ENCODE measurements around the gene IL34. TPM values are rescaled to one million over a fixed set of nuclear protein-coding genes. Genes with fewer than 3 reads are reported as not detected.

IL34 gene
- total and polyA plus RNA-seq, 2 of the 13 experiments (the other 11 are each of a cell fraction or from before 2014, with no cell fraction given): 1.2 to 1.3 TPM

- TF ChIP-seq, protein P1, sequence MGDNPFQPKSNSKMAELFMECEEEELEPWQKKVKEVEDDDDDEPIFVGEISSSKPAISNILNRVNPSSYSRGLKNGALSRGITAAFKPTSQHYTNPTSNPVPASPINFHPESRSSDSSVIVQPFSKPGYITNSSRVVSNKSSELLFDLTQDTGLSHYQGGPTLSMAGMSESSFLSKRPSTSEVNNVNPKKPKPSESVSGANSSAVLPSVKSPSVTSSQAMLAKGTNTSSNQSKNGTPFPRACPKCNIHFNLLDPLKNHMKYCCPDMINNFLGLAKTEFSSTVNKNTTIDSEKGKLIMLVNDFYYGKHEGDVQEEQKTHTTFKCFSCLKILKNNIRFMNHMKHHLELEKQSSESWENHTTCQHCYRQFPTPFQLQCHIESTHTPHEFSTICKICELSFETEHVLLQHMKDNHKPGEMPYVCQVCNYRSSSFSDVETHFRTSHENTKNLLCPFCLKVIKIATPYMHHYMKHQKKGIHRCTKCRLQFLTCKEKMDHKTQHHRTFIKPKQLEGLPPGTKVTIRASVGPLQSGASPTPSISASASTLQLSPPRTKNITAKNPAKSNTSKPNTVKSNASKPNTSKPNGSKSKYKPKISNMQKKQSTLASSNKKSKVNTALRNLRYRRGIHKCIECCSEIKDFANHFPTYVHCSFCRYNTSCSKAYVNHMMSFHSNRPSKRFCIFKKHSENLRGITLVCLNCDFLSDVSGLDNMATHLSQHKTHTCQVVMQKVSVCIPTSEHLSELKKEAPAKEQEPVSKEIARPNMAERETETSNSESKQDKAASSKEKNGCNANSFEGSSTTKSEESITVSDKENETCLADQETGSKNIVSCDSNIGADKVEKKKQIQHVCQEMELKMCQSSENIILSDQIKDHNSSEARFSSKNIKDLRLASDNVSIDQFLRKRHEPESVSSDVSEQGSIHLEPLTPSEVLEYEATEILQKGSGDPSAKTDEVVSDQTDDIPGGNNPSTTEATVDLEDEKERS (CRISPR knock-in tag; IDR thresholded peaks at IDR 0.05): no peak
- TF ChIP-seq ZNF446 (CRISPR knock-in tag; IDR thresholded peaks at IDR 0.05): peak; percentile 57; the same call in 1 of the 2 replicates
- TF ChIP-seq HMGA1 (CRISPR knock-in tag; conservative IDR thresholded peaks at IDR 0.05): no peak
- no peak for TF ChIP-seq PRDM4 (CRISPR knock-in tag; IDR thresholded peaks at IDR 0.05; ENCODE audit: borderline replicate concordance)
- peak; percentile 53 for TF ChIP-seq MED8 (CRISPR knock-in tag; IDR thresholded peaks at IDR 0.05; ENCODE audit: insufficient replicate concordance)
- no peak for TF ChIP-seq SKI (IDR thresholded peaks at IDR 0.05; ENCODE audit: partially characterized antibody)
- TF ChIP-seq TCF7 (IDR thresholded peaks at IDR 0.05; ENCODE audit: low read depth): no peak
- TF ChIP-seq EHMT2 (IDR thresholded peaks at IDR 0.05; ENCODE audit: borderline replicate concordance, low read depth, low read length): no peak
- TF ChIP-seq ZNF562 (CRISPR knock-in tag; IDR thresholded peaks at IDR 0.05; ENCODE audit: borderline replicate concordance): no peak
- TF ChIP-seq NFRKB (IDR thresholded peaks at IDR 0.05): no peak
- no peak for TF ChIP-seq ZFAT (CRISPR knock-in tag; conservative IDR thresholded peaks at IDR 0.05)
- TF ChIP-seq, protein P2, sequence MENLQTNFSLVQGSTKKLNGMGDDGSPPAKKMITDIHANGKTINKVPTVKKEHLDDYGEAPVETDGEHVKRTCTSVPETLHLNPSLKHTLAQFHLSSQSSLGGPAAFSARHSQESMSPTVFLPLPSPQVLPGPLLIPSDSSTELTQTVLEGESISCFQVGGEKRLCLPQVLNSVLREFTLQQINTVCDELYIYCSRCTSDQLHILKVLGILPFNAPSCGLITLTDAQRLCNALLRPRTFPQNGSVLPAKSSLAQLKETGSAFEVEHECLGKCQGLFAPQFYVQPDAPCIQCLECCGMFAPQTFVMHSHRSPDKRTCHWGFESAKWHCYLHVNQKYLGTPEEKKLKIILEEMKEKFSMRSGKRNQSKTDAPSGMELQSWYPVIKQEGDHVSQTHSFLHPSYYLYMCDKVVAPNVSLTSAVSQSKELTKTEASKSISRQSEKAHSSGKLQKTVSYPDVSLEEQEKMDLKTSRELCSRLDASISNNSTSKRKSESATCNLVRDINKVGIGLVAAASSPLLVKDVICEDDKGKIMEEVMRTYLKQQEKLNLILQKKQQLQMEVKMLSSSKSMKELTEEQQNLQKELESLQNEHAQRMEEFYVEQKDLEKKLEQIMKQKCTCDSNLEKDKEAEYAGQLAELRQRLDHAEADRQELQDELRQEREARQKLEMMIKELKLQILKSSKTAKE (CRISPR knock-in tag; IDR thresholded peaks at IDR 0.05; ENCODE audit: borderline replicate concordance): peak; percentile 79
- TF ChIP-seq, protein P3, sequence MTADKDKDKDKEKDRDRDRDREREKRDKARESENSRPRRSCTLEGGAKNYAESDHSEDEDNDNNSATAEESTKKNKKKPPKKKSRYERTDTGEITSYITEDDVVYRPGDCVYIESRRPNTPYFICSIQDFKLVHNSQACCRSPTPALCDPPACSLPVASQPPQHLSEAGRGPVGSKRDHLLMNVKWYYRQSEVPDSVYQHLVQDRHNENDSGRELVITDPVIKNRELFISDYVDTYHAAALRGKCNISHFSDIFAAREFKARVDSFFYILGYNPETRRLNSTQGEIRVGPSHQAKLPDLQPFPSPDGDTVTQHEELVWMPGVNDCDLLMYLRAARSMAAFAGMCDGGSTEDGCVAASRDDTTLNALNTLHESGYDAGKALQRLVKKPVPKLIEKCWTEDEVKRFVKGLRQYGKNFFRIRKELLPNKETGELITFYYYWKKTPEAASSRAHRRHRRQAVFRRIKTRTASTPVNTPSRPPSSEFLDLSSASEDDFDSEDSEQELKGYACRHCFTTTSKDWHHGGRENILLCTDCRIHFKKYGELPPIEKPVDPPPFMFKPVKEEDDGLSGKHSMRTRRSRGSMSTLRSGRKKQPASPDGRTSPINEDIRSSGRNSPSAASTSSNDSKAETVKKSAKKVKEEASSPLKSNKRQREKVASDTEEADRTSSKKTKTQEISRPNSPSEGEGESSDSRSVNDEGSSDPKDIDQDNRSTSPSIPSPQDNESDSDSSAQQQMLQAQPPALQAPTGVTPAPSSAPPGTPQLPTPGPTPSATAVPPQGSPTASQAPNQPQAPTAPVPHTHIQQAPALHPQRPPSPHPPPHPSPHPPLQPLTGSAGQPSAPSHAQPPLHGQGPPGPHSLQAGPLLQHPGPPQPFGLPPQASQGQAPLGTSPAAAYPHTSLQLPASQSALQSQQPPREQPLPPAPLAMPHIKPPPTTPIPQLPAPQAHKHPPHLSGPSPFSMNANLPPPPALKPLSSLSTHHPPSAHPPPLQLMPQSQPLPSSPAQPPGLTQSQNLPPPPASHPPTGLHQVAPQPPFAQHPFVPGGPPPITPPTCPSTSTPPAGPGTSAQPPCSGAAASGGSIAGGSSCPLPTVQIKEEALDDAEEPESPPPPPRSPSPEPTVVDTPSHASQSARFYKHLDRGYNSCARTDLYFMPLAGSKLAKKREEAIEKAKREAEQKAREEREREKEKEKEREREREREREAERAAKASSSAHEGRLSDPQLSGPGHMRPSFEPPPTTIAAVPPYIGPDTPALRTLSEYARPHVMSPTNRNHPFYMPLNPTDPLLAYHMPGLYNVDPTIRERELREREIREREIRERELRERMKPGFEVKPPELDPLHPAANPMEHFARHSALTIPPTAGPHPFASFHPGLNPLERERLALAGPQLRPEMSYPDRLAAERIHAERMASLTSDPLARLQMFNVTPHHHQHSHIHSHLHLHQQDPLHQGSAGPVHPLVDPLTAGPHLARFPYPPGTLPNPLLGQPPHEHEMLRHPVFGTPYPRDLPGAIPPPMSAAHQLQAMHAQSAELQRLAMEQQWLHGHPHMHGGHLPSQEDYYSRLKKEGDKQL (CRISPR knock-in tag; IDR thresholded peaks at IDR 0.05; ENCODE audit: low read depth): no peak
- TF ChIP-seq, protein P4, sequence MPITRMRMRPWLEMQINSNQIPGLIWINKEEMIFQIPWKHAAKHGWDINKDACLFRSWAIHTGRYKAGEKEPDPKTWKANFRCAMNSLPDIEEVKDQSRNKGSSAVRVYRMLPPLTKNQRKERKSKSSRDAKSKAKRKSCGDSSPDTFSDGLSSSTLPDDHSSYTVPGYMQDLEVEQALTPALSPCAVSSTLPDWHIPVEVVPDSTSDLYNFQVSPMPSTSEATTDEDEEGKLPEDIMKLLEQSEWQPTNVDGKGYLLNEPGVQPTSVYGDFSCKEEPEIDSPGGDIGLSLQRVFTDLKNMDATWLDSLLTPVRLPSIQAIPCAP (CRISPR knock-in tag; IDR thresholded peaks at IDR 0.05; ENCODE audit: low read depth): no peak
These were observed 35.3 kb downstream of the IL34 start (continued) for GRCh38 chr16:70681382-70682238.
